Kidney capillary endothelial cell (primary cell): ENCODE results near the gene ZNF565.
"Not testable (repeated sequence)": the region's sequence is repeated elsewhere in the genome, so short reads cannot be mapped to it uniquely, and the experiment has no call there.

Experiments used
- DNase-seq: peaks from one replicate; pipeline ENCODE4 v3.0.0-alpha.2; 2018; ENCODE audit warnings: low spot score

The ZNF565 gene

GRCh38 chr19:36149673-36150406 lies 64.6 kb downstream of the ZNF565 start:
- no peak for DNase-seq

GRCh38 chr19:36144624-36145023 lies 69.8 kb downstream of the ZNF565 start:
- no peak for DNase-seq

GRCh38 chr19:36142496-36142895 lies 72.0 kb downstream of the ZNF565 start:
- DNase-seq: no peak

GRCh38 chr19:36142046-36142445 lies 72.4 kb downstream of the ZNF565 start:
- DNase-seq: no peak

- DNase-seq: peak; percentile 81
Observed at GRCh38 chr19:36141039-36141927, 73.2 kb downstream of the ZNF565 start.

GRCh38 chr19:36140304-36141038 lies 74.0 kb downstream of the ZNF565 start:
- peak; percentile 53 for DNase-seq

- peak; percentile 98 for DNase-seq
Observed at GRCh38 chr19:36139473-36140303, 74.8 kb downstream of the ZNF565 start, which contains the start of gene CAPNS1. Gene CAPNS1 (plus strand): TSS chr19:36140066. CDS start chr19:36141012, 946 bp downstream.

GRCh38 chr19:36139120-36139472 lies 75.4 kb downstream of the ZNF565 start:
- DNase-seq: no peak

- DNase-seq: no peak
Observed at GRCh38 chr19:36136964-36137686, 77.3 kb downstream of the ZNF565 start.

GRCh38 chr19:36134867-36135266 lies 79.6 kb downstream of the ZNF565 start:
- DNase-seq: not testable (repeated sequence)
